Ovary (tissue), 9 donors: Measurements from ENCODE around the gene ARRDC5. TPM values are rescaled to one million over a fixed set of nuclear protein-coding genes. Genes with fewer than 3 reads are reported as not detected.
A peak's percentile ranks its signal among the peaks of the same experiment; 100 is the strongest.

Experiments
- DNase-seq, 5 donors: peaks; one replicate each; pipeline ENCODE4 v3.0.0-alpha.2; 2019 to 2020
- H3K27ac ChIP-seq, 2 donors: fragments of 200-600 bp; one replicate each; pipeline versions ENCODE4 v1.5.1 to v1.8.0; 2019 to 2022
- H3K27me3 ChIP-seq: fragments of 200-600 bp; one replicate; pipeline ENCODE4 v1.8.0; 2022
- H3K36me3 ChIP-seq: fragments of 200-600 bp; sonication (generic); one replicate; pipeline ENCODE4 v1.5.1; 2019
- H3K4me1 ChIP-seq: one replicate; pipeline ENCODE4 v1.8.1; 2013; ENCODE audit warnings: mild to moderate bottlenecking, moderate library complexity; ENCODE audit not compliant: insufficient read depth
- H3K4me3 ChIP-seq: fragments of 200-600 bp; sonication (generic); one replicate; pipeline ENCODE4 v1.5.1; 2017
- H3K9me3 ChIP-seq, 2 donors: fragments of 200-600 bp in 1 of 2; sonication (generic) in 1 of 2; one replicate each; pipeline versions ENCODE4 v1.5.1 to v1.8.1; 2013 to 2019; ENCODE audit warnings: mild to moderate bottlenecking in 1 of 2, moderate library complexity in 1 of 2
- CTCF ChIP-seq, 3 donors: fragments of 450-650 bp in 2 of 3; fragments of 200-600 bp in 1 of 3; IDR thresholded peaks; one replicate each; pipeline versions ENCODE4 v1.5.1 to v1.8.0; 2016 to 2022; ENCODE audit warnings: antibody characterized with exemption in 3 of 3, mild to moderate bottlenecking in 1 of 3
- EP300 ChIP-seq: sonication (generic); formaldehyde crosslinking; IDR thresholded peaks from one replicate; pipeline ENCODE4 v1.6.1; 2017; ENCODE audit warnings: antibody characterized with exemption
- POLR2A ChIP-seq: fragments of 450-650 bp; IDR thresholded peaks from one replicate; pipeline ENCODE4 v1.6.1; 2017; ENCODE audit warnings: antibody characterized with exemption, mild to moderate bottlenecking, moderate library complexity
- WGBS, 3 donors: extraction: QIAGEN DNeasy Blood & Tissue Kit in 1 of 3; methylation state at CpG; one replicate each; pipeline versions ENCODE4 v1.1.5 to v1.1.7; 2013 to 2017; 5-methylcytosine and 5-hydroxymethylcytosine counted together
- intact Hi-C, 4 donors: fragments of 100-400 bp; cut with DNase I; formaldehyde crosslinking; loops; one replicate each; pipeline versions ENCODE4 v1.11.0 to v1.15.1; 2022 to 2023
- polyA plus RNA-seq, 2 donors: library from polyadenylated mRNA; stranded (reverse); fragments of 200-250 nt in 1 of 2; fragments of 350-450 nt in 1 of 2; fragmentation: Illumina TruSeq in 1 of 2; extraction: RNeasy Lipid Tissue Mini Kit (QIAGEN cat#74804) in 1 of 2; gene quantifications; one replicate each; pipeline ENCODE4 v1.2.3, GENCODE V29; 2013 to 2014
- total RNA-seq, 7 donors: library from RNA; depleted of rRNA in 2 of 7; stranded (reverse); fragments of >200 nt in 2 of 7; fragmentation: NEBNext Ultra II Directional in 3 of 7; extraction: Animal tissue kit (Norgen Biotek cat#: 25700) in 3 of 7; gene quantifications; one replicate each; pipeline versions ENCODE4 v1.1.0 to v1.2.4, GENCODE V29; 2016 to 2023
- donor health status: DM: no; HTN: no; CAD: no; lungs with moderate emphysema.
- donor health status: DM: no; HTN: no; CAD: no.
- donor health status: Bipolar disorder and iron deficiency.
- donor health status: DM: yes; HTN: yes; CAD: no.
- donor health status: DM: no; HTN: no; CAD: no.
- donor health status: DM: yes; HTN: yes; CAD: no.

ARRDC5 gene
- total and polyA plus RNA-seq, 9 donors, result 0.07 to 1.2 (median 0.24) TPM; not detected in 3

GRCh38 chr19:4871711-4872110 is 31.0 kb downstream of the ARRDC5 start:
- 58 to 76% (median 61%) methylated on average over 6 of the region's 6 CpGs for WGBS, 3 donors
- Histone ChIP-seq H3K36me3 (no peaks in the 10 kb centered on the region), H3K4me3 (no peak overlapping the region), H3K9me3 (no peaks in the 10 kb centered on the region), H3K27ac (no peak overlapping the region), H3K4me1 (no peaks in the 10 kb centered on the region), H3K27me3 (no peaks in the 10 kb centered on the region)
- no peak for DNase-seq
- TF ChIP-seq POLR2A (no peak), EP300 (no peak), CTCF (IDR thresholded peaks at IDR 0.05) (no peak)
- intact Hi-C loops, result loop anchor here in 3 of 4 donors (2.0 to 10.0 kb wide), 3 partner anchors 39 to 163 kb away; no protein-coding TSS in a partner anchor

- H3K4me1 ChIP-seq, result peaks cover 6% of the 10 kb centered on the region
- peak; percentile 59 to 75 (median 62) for DNase-seq
- intact Hi-C loops, result loop anchor here in 3 of 4 donors (5.0 to 10.0 kb wide), 2 partner anchors 162 to 165 kb away; no protein-coding TSS in a partner anchor
- TF ChIP-seq CTCF (IDR thresholded peaks at IDR 0.05), result no peak
- H3K27ac ChIP-seq, result no peak overlapping the region
- no peaks in the 10 kb centered on the region for H3K27me3 ChIP-seq
- no peak overlapping the region for H3K4me3 ChIP-seq
- no peaks in the 10 kb centered on the region for H3K36me3 ChIP-seq
- H3K9me3 ChIP-seq, result no peaks in the 10 kb centered on the region
- WGBS, 3 donors, result 57 to 65% (median 57%) methylated on average over 10 of the region's 10 CpGs
Measured at GRCh38 chr19:4870025-4870700, 32.5 kb downstream of the ARRDC5 start.

- no peak overlapping the region for H3K4me3 ChIP-seq
- intact Hi-C loops, result no loop called here
- WGBS, 3 donors, result 51 to 65% (median 52%) methylated on average over 10 of the region's 10 CpGs
Measured at GRCh38 chr19:4868286-4868834, 34.3 kb downstream of the ARRDC5 start.

More at GRCh38 chr19:4868286-4868834, 34.3 kb downstream of the ARRDC5 start:
- Histone ChIP-seq H3K4me1 (peaks cover 6% of the 10 kb centered on the region), H3K27me3 (no peaks in the 10 kb centered on the region), H3K27ac (no peak overlapping the region), H3K9me3 (no peaks in the 10 kb centered on the region), H3K36me3 (no peaks in the 10 kb centered on the region)
- TF ChIP-seq EP300 (no peak), CTCF (IDR thresholded peaks at IDR 0.05) (no peak), POLR2A (no peak)
- DNase-seq, result peak in 1 of 5 donors; percentile 40
